ENCODE data around the gene IL32. TPM values are rescaled to one million over a fixed set of nuclear protein-coding genes. Genes with fewer than 3 reads are reported as not detected.

IL32 gene, protein sequence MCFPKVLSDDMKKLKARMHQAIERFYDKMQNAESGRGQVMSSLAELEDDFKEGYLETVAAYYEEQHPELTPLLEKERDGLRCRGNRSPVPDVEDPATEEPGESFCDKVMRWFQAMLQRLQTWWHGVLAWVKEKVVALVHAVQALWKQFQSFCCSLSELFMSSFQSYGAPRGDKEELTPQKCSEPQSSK
- total RNA-seq, result 1,000 to 10,000 TPM; 4,131 to 4,213 TPM

DNA sequence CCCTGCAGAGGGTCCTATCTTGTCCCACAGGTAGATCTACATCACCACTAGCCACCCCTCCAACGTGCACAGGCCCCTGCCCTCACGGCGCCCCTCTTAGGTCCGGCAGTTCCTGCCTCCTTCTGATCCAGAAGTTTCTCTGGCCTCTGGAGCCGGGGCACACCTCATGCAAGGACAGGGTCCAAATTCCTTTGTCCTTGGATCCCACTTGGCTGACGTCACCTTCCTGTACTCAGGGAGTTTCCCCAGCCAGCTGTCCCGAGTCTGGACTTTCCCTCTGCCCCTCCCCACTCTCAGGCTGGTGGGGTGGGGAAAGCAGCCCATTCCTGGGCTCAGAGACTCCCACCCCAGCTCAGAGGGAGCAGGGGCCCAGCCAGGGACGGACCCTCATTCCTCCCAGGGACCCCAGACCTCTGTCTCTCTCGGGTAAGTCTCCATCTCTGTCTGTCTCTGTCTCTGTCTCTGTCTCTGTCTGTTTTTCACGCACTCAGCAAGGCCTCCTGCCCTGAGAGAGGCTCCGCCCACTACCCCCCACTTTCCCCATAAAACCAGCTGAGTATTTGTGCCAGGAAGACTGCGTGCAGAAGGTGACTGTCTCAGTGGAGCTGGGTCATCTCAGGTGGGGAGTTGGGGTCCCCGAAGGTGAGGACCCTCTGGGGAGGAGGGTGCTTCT lies at the start of gene IL32:
Gene IL32, plus strand, starts transcription at position 572 of the 673 bp plus-strand sequence. CDS start 172 bp downstream, outside the sequence.
- POLR2A ChIA-PET, result interaction anchor here (0.6 to 8.3 kb wide), 24 partner anchors 8 to 93 kb away, joined by 3 to 187 read pairs (median 5); partner anchors contain the start of genes HCFC1R1, MMP25, PKMYT1 and TNFRSF12A
- DNase-seq, result peak; percentile 80
- Mint-ChIP-seq H3K4me1 (peaks cover 68% of the 10 kb centered on the region), H3K4me3 (peak within 1 kb of the TSS; percentile 100), H3K27ac (peak within 1 kb of the TSS; percentile 99), H3K27me3 (no peaks in the 10 kb centered on the region), H3K9me3 (no peaks in the 10 kb centered on the region), H3K36me3 (ENCODE audit: low read depth) (peaks cover 66% of the 10 kb centered on the region)
- CTCF ChIA-PET, result interaction anchor here (0.6 to 4.7 kb wide), 9 partner anchors 9 to 69 kb away, joined by 3 to 44 read pairs (median 4); partner anchors contain the start of genes HCFC1R1, THOC6 and ZNF213

DNA sequence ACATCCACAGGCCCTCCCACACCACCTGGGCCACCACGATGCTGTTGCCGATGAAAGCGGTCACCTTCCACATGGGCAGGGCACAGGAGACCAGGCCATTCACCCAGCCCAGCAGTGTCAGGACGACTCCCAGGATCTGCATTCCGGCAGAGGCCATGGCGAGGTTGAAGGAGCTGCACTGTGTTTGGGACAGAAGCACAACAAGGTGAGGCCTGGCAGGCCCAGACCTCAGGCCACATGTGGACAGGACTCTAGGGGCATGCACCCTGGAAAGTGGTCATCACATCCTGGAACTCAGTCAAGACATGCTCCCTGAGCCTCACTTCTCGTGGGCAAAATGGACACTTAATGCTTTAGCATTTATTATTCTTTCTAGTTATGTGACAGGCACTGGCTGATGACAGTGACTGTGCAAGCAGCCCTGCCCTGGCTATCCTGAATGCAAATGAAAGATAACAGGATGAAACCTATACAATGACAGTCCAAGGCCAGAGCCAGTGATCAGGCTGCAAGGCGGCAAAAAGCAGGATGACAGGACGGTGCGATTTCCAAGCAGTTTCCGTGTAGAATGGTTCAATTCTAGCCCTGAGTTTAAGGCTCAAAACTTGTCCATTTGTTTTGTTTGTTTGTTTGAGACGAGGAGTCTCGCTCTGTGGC lies 49.4 kb upstream of the IL32 start:
- Mint-ChIP-seq H3K9me3 (no peaks in the 10 kb centered on the region), H3K27ac (no peak overlapping the region), H3K27me3 (peaks cover 28% of the 10 kb centered on the region), H3K4me1 (peaks cover 13% of the 10 kb centered on the region), H3K36me3 (ENCODE audit: low read depth) (no peaks in the 10 kb centered on the region), H3K4me3 (no peak overlapping the region)
- POLR2A ChIA-PET, result no interaction called here
- no peak for DNase-seq
- CTCF ChIA-PET, result interaction anchor here (1.0 to 9.9 kb wide), 2 partner anchors 12 to 13 kb away, joined by 3 to 72 read pairs; no protein-coding TSS in a partner anchor

DNA sequence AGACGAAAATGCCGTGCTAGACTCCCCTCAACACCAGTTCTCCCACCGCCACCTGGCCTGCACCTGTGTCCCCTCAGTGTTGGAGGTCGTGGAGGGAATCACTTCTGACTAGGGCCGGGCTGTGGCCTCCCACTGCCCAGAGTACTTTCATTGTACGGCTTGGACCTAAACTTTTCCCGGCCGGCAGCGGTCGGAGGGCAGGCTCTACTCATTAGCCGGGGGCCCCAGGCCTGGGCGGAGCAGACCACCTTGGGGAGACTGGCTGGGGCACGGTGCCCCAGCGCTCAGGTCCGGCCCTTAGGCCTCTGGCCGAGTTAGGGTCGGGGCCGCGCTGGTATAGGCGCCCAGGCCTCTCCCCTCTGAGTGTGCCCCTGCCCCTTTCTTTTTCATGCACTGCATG lies 48.1 kb upstream of the IL32 start:
- ChIA-PET CTCF (interaction anchor here (9.9 kb wide), 1 partner anchor 15 kb away, joined by 72 read pairs; no protein-coding TSS in a partner anchor), POLR2A (interaction anchor here (1.6 kb wide), 1 partner anchor 9 kb away, joined by 4 read pairs; no protein-coding TSS in a partner anchor)
- DNase-seq, result no peak
- Mint-ChIP-seq H3K4me3 (no peak overlapping the region), H3K36me3 (ENCODE audit: low read depth) (peaks cover 6% of the 10 kb centered on the region), H3K27me3 (peaks cover 24% of the 10 kb centered on the region), H3K4me1 (peaks cover 25% of the 10 kb centered on the region), H3K27ac (no peak overlapping the region), H3K9me3 (no peaks in the 10 kb centered on the region)

DNA sequence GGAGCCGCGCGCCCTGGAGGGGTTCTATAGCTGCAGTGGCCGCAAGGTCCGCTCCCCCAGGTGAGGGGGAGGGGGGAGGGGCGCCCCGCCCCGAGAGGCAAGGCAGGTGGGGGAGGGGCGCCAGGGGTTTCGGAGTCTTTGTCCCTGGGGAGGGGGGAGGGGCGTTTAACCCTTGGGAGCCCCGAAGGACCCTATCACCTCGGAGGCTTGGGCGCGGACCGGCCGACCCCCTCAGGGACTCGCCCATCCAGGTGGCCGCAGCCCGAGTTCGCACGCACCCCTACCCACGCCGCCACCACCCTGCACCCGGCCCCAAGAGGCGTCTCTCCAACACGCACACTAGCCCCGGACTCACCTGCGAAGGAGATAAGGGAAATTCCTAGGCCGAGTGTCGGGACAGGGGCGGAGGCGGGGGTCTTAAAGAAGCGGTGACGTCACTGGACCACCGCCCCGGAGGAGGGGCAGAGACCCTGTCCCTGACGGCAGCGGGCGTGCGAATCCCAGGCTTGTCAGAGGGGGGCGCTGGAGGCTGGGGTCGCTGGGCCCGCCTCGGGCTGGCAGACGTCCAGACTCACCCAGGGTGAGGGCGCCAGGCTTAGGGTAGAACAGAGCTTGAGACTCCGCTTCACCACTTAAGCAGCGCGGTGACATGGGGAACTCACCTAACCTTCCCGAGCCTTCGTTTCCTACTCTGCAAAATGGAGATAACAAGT lies 47.5 kb upstream of the IL32 start, which contains the start of gene CLDN6:
Gene CLDN6, minus strand, starts transcription at position 390 of the 713 bp plus-strand sequence. CDS start 2,162 bp downstream, outside the sequence.
- Mint-ChIP-seq H3K4me1 (peaks cover 31% of the 10 kb centered on the region), H3K36me3 (ENCODE audit: low read depth) (peaks cover 9% of the 10 kb centered on the region), H3K4me3 (no peak within 1 kb of the TSS), H3K27me3 (peaks cover 18% of the 10 kb centered on the region), H3K27ac (no peak within 1 kb of the TSS), H3K9me3 (no peaks in the 10 kb centered on the region)
- POLR2A ChIA-PET, result interaction anchor here (1.6 kb wide), 1 partner anchor 10 kb away, joined by 4 read pairs; no protein-coding TSS in a partner anchor
- peak; percentile 30 for DNase-seq
- CTCF ChIA-PET, result interaction anchor here (2.8 to 9.9 kb wide), 3 partner anchors 14 to 111 kb away, joined by 14 to 97 read pairs (median 72); no protein-coding TSS in a partner anchor

DNA sequence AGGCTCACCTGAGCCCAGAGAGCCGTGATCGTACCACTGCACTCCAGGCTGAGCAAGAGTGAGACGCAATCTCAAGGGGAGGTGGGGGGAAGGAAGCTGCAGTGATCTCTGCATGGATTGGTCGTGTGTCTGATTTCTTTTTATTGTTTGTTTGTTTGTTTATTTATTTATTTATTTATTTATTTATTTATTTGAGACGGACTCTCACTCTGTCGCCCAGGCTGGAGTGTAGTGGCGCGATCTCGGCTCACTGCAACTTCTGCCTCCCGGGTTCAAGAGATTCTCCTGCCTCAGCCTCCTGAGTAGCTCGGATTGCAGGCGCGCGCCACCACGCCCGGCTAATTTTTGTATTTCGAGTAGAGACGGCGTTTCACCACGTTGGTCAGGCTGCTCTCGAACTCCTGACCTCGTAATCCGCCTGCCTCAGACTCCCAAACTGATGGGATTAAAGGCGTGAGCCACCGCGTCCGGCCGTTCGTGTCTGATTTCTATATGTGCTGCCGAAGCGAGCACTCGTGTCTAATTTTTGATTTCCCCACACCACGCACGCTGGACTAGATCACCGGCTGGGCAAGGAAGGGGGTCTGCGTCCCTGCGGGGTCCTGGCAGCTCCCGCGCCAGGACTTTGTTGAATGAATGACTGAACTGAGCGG lies 45.7 kb upstream of the IL32 start:
- DNase-seq, result no peak
- peaks cover 11% of the 10 kb centered on the region for H3K27me3 Mint-ChIP-seq
- peak overlapping the region; percentile 42 for H3K27ac Mint-ChIP-seq
- peak overlapping the region; percentile 83 for H3K4me3 Mint-ChIP-seq
- no peaks in the 10 kb centered on the region for H3K9me3 Mint-ChIP-seq
- peaks cover 13% of the 10 kb centered on the region for H3K36me3 Mint-ChIP-seq (ENCODE audit: low read depth)
- ChIA-PET CTCF (interaction anchor here (0.6 to 9.9 kb wide), 7 partner anchors 12 to 148 kb away, joined by 3 to 97 read pairs (median 4); no protein-coding TSS in a partner anchor), POLR2A (interaction anchor here (1.0 to 4.7 kb wide), 12 partner anchors 9 to 131 kb away, joined by 3 to 52 read pairs (median 6); partner anchors contain the start of genes IL32, PAQR4, PKMYT1 and ZNF213)
- H3K4me1 Mint-ChIP-seq, result peaks cover 43% of the 10 kb centered on the region

DNA sequence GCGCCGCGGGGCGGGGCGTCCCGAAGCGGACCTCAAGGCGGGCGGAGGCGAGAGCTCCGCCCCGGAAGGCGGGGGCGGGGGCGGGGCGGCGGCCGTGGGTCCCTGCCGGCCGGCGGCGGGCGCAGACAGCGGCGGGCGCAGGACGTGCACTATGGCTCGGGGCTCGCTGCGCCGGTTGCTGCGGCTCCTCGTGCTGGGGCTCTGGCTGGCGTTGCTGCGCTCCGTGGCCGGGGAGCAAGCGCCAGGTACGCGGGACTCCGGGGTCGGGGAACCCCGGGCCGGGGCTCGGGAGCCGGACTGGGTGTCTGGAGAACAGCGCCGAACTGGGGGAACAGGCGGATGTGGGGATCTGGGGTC lies 45.2 kb upstream of the IL32 start, which contains the start of gene TNFRSF12A:
Gene TNFRSF12A, plus strand, starts transcription at position 122 of the 357 bp plus-strand sequence. Its CDS starts 30 bp downstream, at position 152.
- DNase-seq, result peak; percentile 79
- H3K4me3 Mint-ChIP-seq, result peak within 1 kb of the TSS; percentile 83
- peak within 1 kb of the TSS; percentile 83 for H3K27ac Mint-ChIP-seq
- peaks cover 44% of the 10 kb centered on the region for H3K4me1 Mint-ChIP-seq
- ChIA-PET POLR2A (interaction anchor here (1.0 to 4.7 kb wide), 13 partner anchors 9 to 130 kb away, joined by 3 to 52 read pairs (median 6); partner anchors contain the start of genes IL32, PAQR4, PKMYT1 and ZNF213), CTCF (interaction anchor here (0.6 to 9.9 kb wide), 7 partner anchors 11 to 148 kb away, joined by 3 to 97 read pairs (median 4); no protein-coding TSS in a partner anchor)
- H3K36me3 Mint-ChIP-seq (ENCODE audit: low read depth), result peaks cover 13% of the 10 kb centered on the region
- H3K9me3 Mint-ChIP-seq, result no peaks in the 10 kb centered on the region
- H3K27me3 Mint-ChIP-seq, result peaks cover 11% of the 10 kb centered on the region

DNA sequence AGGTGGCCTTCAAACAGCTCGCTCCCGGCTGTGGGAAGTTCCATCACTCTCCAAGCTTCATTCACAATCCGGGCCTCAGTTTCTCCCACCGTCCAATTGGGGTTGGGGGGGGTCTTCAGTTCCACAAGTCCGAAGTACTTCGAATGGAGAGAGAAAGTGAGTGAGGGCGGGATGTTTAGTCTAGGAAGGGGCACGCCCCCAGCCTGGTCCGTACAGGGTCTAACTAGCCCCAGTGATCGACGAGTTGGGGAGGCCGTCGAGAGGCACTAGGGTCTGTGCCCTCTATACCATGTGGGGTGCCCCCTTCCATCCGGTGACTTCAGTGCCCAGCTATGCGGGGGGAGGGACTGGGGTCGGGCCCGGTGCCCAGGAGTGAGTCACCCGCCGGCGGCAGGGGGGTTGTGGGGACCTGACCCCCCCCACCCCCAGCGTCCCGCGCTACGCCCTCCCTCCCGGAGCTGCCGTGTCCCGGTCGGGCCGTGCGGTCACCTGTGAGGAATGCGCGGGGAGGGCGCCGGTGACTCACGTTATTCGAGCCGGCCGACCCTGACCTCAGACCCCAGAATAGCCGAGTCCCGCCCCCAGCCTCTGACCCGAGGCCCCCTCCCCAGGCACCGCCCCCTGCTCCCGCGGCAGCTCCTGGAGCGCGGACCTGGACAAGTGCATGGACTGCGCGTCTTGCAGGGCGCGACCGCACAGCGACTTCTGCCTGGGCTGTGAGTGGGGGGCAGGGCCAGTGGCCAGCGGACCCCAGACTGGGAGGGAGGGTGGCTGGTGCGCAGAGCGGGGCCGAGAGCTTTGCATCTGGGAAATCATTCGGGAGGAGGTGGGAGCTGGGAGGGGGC lies 44.6 kb upstream of the IL32 start:
- Mint-ChIP-seq H3K27ac (peak overlapping the region; percentile 83), H3K4me1 (peaks cover 48% of the 10 kb centered on the region), H3K27me3 (peaks cover 11% of the 10 kb centered on the region), H3K9me3 (no peaks in the 10 kb centered on the region), H3K4me3 (peak overlapping the region; percentile 83), H3K36me3 (ENCODE audit: low read depth) (peaks cover 13% of the 10 kb centered on the region)
- peak; percentile 48 for DNase-seq
- ChIA-PET POLR2A (interaction anchor here (0.8 to 4.7 kb wide), 16 partner anchors 8 to 130 kb away, joined by 3 to 52 read pairs (median 5); partner anchors contain the start of genes IL32, PAQR4, PKMYT1 and ZNF213), CTCF (interaction anchor here (0.6 to 9.9 kb wide), 8 partner anchors 11 to 147 kb away, joined by 3 to 97 read pairs (median 9); no protein-coding TSS in a partner anchor)

DNA sequence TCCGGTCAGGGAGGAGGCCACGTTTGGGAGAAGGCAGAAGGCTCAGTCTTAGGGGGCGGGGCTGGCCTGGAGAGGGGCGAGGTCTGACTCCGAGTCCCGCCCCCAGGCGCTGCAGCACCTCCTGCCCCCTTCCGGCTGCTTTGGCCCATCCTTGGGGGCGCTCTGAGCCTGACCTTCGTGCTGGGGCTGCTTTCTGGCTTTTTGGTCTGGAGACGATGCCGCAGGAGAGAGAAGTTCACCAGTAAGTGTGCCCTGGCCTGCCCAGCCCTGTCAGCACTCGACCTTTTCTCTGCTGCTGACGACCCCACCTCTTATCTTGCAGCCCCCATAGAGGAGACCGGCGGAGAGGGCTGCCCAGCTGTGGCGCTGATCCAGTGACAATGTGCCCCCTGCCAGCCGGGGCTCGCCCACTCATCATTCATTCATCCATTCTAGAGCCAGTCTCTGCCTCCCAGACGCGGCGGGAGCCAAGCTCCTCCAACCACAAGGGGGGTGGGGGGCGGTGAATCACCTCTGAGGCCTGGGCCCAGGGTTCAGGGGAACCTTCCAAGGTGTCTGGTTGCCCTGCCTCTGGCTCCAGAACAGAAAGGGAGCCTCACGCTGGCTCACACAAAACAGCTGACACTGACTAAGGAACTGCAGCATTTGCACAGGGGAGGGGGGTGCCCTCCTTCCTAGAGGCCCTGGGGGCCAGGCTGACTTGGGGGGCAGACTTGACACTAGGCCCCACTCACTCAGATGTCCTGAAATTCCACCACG lies 43.8 kb upstream of the IL32 start:
- Mint-ChIP-seq H3K9me3 (no peaks in the 10 kb centered on the region), H3K4me1 (peaks cover 51% of the 10 kb centered on the region), H3K36me3 (ENCODE audit: low read depth) (peaks cover 21% of the 10 kb centered on the region), H3K27me3 (peaks cover 9% of the 10 kb centered on the region), H3K4me3 (peak overlapping the region; percentile 73), H3K27ac (peak overlapping the region; percentile 83)
- DNase-seq, result peak; percentile 79
- ChIA-PET CTCF (interaction anchor here (1.0 to 9.9 kb wide), 6 partner anchors 10 to 107 kb away, joined by 3 to 97 read pairs (median 12); no protein-coding TSS in a partner anchor), POLR2A (interaction anchor here (0.7 to 4.7 kb wide), 14 partner anchors 7 to 116 kb away, joined by 3 to 52 read pairs (median 4); partner anchors contain the start of genes FLYWCH1, PAQR4, PKMYT1 and ZNF213)

DNA sequence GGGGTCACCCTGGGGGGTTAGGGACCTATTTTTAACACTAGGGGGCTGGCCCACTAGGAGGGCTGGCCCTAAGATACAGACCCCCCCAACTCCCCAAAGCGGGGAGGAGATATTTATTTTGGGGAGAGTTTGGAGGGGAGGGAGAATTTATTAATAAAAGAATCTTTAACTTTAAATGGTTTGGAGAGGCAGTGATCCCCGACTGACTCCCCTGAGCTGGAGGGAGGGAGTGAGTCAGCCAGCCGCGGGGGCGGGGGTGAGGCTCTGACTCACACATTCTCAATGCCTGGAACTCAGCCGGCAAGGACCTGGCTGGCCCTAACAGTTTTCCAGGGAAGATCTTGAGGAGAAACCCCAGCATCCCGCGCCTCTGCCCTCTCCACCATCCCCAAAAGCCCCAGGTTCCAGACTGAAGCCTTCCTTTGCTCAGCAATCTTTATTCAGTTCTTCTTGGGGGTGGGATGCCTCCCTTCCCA lies 43.2 kb upstream of the IL32 start:
- peaks cover 51% of the 10 kb centered on the region for H3K4me1 Mint-ChIP-seq
- DNase-seq, result peak; percentile 86
- H3K9me3 Mint-ChIP-seq, result no peaks in the 10 kb centered on the region
- ChIA-PET POLR2A (interaction anchor here (0.7 to 4.7 kb wide), 12 partner anchors 9 to 149 kb away, joined by 3 to 52 read pairs (median 4); partner anchors contain the start of genes FLYWCH1, PAQR4 and PKMYT1), CTCF (interaction anchor here (1.8 to 9.9 kb wide), 5 partner anchors 9 to 107 kb away, joined by 5 to 97 read pairs (median 18); no protein-coding TSS in a partner anchor)
- H3K4me3 Mint-ChIP-seq, result peak overlapping the region; percentile 73
- peaks cover 27% of the 10 kb centered on the region for H3K36me3 Mint-ChIP-seq (ENCODE audit: low read depth)
- H3K27ac Mint-ChIP-seq, result peak overlapping the region; percentile 83
- peaks cover 5% of the 10 kb centered on the region for H3K27me3 Mint-ChIP-seq
